GOT3 (cell line): ENCODE measurements around the gene GPR137B.
"Not testable (repeated sequence)": the region's sequence is repeated elsewhere in the genome, so short reads cannot be mapped to it uniquely, and the experiment has no call there.

Experiments used
- DNase-seq: peaks from one replicate; lab custom pipeline; 2025; ENCODE audit warnings: mixed read lengths; lab: John Stamatoyannopoulos, UW

Gene GPR137B

DNA sequence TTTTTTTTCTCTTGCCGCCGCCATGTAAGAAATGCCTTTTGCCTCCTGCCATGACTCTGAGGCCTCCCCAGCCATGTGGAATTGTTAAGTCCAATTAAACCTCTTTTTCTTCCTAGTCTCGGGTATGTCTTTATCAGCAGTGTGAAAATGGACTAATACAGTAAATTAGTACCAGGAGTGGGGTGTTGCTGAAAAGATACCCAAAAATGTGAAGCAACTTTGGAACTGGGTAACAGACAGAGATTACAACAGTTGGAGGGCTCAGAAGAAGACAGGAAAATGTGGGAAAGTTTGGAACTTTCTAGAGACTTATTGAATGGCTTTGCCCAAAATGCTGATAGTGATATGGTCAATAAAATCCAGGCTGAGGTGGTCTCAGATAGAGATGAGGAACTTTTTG, 19.4 kb downstream of the GPR137B start:
- DNase-seq = not testable (repeated sequence)

DNA sequence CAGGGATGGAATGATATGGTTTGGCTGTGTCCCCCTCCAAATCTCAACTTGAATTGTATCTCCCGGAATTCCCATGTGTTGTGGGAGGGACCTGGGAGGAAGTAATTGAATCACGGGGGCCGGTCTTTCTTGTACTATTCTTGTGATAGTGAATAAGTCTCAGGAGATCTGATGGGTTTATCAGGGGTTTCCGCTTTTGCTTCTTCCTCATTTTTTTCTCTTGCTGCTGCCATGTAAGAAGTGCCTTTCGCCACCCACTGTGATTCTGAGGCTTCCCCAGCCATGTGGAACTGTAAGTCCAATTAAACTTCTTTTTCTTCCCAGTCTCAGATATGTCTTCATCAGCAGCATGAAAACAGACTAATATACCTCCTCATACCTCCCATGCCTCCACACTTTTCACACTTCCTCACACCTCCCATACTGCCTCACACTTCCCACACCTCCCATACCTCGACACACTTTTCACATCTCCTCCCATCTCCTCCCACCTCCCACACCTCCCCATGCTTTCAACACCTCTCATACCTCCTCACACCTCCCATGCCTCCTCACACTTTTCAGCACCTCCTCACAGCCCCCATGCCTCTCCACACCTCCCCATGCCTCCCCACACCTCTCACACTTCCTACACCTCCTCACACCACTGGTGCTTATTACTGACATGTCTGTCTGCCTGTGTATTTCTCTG, 21.3 kb downstream of the GPR137B start:
- no peak for DNase-seq

DNA sequence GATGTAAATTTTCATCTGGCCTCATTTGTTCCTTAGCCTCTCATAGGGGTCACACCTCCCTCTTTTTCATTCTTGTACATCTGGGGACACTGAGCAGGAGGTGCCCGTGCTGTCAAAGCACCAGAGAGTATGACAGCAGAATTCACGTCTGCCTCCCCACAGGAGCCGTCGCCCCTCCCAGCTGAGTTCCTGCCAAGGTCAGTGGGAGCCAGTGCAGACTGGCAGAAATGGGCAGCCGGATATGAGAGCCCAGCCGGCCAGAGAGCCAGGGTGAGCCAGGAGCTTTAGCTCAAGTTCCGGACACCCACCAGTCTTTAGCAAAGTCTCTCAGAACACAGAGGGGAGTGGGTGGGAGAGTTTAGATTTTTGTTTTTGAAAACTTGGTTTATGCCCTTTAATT, 21.9 kb downstream of the GPR137B start:
- DNase-seq = no peak

DNA sequence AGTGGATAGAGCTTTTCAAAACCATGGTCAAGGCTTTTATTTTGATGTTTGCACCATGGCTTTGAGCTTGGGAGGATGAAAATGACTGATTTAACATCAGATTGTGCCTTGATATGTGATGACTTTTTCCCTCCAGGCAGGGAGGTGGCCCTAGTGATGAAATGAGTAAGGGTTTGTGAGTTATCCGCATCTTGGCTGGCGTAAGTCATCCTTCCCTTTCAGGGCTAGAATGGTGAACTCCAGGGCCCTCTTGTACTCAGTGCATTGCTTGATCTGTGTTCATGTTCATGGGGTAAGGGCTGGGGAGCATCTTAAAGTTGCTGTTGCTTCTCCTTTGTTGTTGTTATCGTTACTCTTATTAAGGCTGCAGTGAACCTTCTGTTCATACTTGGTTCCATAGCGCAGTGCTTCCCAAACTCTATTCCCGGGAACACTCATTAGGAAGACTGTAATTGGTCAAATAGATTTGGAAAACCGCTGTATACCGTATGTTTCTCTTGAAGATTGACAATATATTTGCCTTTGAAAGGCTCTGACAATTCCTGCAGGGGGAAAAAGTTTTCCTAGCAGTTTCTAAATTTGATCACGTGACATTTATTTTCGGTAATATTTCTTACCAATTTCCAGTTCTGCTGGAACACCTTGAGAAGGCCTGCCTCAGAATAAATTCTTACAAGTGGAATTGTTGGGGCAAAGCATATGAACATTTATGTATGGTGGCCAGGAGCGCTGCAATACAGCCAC, 23.1 kb downstream of the GPR137B start:
- DNase-seq = no peak

DNA sequence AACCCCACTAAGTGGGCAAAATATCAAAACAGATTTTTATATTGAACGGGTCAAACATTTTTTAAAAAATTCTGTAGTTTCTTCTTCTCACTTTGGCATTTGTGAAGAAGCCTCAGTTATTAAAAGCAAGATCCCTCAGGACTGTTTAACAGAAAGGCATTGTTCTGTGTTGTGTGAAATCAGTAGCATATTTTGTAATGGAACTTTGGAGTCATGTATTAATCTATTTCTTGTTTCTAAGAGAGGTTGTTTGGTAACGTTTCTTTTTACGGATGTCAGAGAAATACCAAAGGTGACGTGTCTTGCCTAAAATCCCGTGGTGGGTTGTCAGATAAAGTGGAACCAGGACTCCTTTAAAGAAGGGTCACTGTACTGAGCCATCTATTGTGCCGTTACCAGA, 23.7 kb downstream of the GPR137B start:
- DNase-seq = no peak

DNA sequence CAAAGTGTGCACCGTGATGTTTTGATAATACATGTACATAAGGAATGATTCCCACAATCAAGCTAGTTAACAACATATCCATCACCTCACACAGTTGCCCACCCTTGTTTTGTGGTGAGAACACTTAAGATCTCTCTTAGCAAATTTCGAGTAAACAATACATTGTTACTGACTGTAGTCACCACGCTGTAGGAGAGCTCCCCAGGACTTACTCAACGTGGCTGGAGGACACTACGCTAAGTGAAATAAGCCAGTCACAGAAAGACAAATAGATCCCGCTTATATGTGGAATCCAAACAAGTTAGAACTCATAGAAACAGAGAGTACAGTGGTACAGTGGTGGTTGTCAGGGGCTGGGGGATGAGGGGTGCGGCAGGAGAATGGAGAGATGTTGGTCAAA, 24.8 kb downstream of the GPR137B start:
- no peak for DNase-seq

DNA sequence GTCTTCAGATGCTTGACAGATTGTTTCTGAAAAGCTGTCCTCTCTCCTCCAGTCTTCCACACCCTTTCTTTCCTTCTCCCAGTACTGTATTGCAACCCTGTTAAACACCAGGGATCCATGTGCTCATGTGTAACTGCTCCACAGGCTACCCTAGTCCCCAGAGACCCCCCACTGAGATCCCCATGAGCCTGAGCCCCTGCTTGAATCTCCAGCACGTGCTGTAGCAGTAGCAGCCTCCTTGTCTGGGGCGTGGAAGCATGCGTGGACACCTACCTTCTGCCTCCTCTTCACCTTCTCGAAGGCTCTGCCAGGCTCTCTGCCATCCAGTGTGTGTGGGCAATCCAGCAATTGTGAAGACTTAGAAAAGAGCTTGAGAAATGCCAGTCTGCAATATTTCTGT, 25.2 kb downstream of the GPR137B start:
- DNase-seq = no peak

DNA sequence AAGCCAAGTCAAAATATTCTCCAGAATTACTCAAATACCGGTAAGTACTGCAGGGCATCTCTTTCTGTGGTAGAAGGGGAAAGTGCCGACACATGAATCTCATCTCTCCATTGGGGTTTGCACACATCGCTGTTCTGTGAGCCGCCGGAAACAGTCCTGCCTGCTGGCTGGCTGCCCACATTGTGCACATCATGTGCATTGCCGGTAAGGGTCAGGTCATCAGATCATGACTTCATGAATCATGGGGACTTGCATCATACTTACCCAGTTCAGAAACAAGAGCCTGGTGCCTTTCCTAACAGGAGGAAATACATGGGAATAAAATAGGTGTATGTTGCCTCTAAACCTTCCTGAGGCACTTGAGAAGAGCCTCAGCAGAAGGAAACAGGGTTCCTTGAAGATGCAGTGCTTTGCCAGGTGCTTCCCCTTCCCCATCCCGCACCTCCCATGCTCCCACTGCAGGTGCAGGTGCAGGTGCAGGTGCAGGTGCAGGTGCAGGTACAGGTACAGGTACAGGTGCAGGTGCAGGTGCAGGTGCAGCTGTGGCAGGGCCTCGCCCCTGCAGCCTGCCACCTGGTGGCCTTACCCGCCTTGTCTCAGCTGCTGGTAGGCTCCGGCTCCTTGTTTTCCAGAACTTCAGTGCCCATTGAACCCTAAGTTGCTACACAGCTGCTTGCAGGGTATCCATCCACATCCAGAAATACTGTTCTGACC, 26.5 kb downstream of the GPR137B start:
- no peak for DNase-seq

DNA sequence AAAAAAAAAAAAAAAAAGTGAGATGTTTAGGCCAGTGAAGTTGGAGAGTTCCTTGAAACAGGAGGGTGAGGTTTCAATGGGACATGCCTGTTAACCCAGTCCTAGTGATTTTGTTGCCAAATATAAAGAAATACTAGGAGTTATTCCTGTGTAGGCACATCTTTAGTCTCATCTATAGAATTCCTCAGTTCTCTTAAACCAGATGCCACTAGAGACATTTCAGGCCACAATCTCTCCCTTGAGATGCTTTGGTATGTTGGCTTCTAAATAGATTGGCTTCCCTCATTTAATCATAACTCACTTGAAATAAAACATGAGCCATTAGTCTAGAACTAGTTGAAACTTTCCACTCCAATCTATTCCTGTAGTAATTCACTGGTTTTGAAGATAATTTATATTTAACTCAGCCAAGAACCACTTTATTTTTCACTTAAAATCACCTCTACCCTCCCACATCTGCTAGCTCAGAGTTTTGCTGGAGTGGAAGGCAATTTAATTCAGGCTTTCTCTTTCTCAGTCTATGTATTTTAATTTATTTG, 29.8 kb downstream of the GPR137B start:
- no peak for DNase-seq

DNA sequence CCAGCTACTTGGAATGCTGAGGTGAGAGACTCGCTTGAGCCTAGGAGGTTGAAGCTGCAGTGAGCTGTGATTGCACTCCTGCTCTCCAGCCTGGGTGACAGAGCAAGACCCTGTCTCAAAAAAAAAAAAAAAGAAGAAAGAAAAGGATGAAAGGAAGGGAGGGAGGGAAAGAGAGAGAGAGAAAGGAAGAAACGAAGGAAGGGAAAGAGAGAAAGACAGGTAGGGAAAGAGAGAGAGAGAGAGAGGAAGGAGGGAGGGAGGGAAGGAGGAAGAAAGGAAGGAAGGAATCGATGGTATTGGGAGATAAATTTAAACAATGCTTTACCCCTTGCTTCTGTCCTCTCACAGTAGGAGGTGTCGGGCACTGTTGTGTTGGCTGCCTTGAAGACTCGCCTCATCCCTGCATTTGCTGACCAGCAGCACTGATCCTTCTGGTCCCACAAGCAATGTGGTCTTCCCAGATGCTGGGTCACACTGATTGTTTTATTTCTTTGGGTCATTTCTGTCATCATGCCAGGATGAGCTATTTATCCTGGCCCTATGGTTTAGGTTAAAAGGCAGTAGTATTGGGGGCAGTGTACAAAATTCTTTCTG, 30.9 kb downstream of the GPR137B start:
- no peak for DNase-seq

DNA sequence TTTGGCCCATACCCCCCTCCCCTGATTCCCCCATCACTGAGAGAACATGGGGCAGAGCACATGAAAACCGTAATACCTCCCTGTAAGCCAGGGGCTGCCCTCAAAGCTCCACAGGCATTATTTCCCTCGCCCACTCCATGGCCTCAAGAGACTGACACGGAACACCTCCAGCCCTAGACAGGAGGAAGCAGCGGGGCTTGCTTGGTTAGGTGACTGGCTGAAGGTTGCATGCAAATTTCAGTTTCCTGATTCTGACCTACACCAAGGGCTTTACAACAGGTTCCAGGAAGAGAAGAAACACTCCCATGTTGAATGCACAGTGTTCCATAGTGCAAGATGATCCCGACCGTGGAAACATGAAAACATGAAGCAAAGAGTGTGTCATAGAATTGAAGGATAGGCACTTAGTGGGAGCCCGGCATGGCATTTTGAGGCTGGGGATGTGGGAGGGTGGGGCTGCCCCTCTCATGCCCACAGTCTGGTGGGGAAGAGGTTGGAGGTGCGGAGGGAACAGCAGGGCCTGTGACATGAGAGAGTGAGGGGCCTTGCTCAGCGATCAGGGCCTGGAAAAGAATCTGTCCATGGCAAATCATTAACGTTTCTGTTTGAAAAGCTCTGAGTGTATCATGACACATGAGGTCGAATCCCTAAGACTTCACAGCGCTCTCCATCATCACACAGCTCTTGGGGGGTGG, 33.5 kb downstream of the GPR137B start:
- DNase-seq = no peak

DNA sequence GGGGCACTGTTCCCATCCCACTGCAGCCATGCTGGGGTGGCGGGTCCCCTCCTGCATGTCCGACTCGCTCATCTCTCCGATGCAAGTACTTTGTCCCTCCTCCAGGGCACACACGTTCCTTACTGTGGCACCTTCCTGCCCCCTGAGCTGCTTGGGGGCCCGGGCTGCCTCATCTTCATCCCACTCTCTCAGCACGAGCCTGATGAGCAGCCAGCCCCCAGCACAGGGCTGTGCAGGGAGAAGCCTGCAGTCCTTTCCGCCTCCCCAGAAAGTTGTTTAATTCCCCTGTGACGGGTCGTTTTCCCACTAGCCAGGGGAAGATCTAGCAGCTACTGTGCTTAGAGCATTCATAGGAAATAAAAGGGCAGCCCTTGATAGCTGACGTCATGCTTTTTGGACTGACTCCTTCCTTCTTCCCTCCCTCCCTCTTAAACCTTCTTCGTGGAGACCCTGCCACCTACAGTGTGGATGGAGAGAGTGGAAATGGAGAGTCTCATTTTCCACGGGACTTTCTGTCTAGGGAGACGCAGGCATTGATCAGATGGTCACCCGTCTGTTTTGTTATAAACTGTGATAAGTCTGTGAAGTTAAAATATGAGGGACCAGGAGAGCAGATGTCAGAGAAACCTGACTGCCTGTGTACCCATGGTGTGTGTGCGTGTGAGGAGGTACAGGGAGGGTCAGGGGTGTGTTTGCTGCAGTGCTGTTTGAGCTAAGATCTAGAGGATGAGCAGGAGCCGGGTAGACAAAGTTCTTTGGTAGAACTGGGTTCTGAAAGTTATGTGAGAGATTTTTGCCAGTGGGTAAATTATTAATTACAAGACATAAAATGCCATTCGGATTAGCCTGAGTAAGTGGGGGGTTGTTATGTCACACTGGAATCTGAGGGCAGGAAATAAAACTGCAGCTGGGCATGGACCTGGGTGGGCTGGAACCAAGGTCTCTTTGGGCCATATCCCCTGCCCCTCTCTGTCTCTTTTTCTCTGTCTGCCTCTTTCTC, 34.3 kb downstream of the GPR137B start:
- no peak for DNase-seq

DNA sequence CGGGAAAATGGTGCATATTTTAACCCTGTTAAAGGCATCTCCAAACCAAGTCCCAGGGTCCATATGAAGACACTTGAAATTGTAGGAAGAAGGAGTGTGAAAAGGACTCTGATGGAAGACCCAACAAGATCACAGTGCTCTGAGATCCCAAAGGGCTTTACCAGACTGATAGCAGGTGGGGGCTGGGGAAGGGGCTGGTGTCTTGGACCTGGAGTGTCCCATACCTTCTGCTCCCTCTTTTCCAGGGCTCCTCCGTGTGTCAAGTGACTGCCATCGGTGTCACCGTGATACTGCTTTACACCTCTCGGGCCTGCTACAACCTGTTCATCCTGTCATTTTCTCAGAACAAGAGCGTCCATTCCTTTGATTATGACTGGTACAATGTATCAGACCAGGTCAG, 37.3 kb downstream of the GPR137B start:
- no peak for DNase-seq

DNA sequence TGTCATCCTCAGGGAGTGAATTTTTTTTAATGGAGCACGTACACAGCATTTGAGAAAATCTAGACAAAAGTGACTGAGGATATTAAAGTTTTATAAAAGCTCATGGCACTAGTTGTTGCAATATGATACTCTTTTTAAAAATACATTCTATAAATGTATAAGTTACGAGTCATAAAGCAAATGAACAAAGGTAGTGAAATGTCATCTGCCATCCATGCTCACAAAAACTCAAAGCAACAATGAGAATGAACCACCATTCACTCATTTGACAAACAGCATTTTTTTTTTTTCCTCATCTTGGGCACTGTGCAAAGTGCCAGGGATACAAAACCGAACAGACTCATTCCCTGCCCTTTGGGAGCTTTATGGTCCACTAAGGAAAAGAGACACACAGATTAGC, 38.7 kb downstream of the GPR137B start:
- DNase-seq = no peak

DNA sequence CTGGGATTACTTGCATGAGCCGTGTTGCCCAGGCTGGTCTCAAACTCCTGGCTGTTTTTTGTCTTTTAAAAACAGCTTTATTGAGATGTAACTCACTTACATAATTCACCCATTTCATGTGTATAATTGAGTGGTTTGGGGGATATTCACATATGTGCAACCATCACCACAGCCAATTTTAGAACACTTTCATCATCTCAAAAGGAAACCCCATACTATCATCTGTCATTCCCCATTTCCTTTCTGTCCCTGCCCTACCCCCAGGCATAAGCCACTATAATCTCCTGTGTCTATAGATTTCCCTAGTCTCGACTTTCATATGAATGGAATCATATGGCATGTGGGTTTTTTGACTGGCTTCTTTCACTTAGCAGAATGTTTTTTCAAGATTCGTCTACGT, 43.3 kb downstream of the GPR137B start:
- DNase-seq = no peak

DNA sequence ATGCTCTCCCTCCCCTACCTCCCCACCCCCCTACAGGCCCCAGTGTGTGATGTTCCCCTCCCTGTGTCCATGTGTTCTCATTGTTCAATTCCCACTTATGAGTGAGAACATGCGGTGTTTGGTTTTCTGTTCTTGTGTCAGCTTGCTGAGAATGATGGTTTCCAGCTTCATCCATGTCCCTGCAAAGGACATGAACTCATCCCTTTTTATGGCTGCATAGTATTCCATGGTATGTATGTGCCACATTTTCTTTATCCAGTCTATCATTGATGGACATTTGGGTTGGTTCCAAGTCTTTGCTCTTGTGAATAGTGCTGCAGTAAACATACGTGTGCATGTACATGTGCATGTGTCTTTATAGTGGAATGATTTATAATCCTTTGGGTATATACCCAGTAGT, 44.1 kb downstream of the GPR137B start:
- DNase-seq = not testable (repeated sequence)

DNA sequence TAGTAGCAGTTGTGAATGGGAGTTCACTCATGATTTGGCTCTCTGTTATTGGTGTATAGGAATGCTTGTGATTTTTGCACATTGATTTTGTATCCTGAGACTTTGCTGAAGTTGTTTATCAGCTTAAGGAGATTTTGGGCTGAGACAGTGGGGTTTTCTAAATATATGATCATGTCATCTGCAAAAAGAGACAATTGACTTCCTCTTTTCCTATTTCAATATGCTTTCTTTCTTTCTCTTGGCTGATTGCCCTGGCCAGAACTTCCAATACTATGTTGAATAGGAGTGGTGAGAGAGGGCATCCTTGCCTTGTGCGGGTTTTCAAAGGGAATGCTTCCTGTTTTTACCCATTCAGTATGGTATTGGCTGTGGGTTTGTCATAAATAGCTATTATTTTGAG, 45.7 kb downstream of the GPR137B start:
- DNase-seq = not testable (repeated sequence)

DNA sequence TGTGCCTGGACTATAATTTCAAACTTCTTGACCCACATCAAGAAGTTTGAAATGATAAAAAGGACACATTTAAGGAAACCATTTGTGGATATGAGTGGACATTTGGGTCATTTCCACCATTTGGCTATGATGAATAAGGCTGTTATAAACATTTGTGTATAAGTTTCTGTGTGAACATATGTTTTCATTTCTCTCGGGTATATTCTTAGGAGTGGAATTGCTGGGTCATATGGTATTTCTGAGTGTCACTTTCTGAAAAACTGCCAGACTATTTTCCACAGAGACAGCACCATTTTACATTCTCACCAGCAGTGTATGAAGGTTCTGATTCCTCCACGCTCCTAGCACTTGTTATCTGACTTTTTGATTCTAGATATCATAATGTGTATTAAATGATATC, 50.8 kb downstream of the GPR137B start:
- no peak for DNase-seq

DNA sequence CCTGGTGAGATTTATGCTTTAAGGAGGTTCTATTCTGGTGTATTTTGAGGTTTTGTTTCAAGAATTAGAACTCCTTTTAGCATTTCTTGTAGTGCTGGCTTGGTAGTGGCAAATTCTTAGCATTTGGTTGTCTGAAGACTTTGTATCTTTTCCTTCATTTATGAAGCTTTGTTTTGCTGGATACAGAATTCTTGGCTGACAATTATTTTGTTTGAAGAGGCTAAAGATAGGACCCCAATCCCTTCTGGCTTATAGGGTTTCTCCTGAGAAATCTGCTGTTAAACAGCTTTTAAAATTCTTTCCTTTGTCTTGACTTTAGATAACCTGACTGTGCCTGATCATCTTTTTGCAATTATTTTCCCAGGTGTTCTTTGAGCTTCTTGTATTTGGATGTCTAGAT, 58.6 kb downstream of the GPR137B start:
- DNase-seq = no peak

DNA sequence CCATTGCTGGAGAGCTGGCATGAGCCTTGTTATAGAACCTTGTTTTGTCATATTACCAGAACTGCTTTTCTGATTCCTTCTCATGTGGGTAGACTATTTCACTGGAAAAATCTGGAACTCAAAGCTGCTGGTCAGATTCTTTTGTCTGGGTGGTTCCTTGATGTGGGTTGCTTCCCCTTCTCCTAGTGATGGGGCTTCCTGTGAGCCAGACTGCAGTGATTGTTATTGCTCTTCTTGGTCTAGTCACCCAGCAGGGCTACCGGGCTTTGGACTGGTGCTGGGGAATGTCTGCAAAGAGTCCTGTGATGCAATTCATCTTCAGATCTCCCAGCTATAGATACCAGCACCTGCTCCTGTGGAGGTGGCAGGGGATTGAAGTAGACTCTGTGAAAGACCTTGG, 59.4 kb downstream of the GPR137B start:
- DNase-seq = no peak

DNA sequence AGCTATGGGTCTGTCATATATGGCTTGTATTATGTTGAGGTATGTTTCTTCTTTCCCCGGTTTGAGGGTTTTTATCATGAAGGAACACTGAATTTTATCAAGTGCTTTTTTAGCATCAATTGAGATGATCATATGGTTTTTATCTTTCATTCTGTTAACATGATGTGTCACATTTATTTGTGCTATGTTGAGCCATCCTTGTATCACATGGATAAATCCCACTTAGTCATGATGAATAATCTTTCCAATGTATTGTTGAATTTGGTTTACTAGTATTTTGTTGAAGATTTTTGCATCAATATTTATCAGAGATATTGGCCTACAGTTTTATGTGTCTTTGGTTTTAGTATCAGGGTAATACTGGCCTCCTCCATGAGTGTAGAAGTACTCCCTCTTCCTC, 61.7 kb downstream of the GPR137B start:
- no peak for DNase-seq
